Gastroesophageal sphincter (tissue), 3 donors: ENCODE data around the gene SETD1A.

Source experiments
- EP300 ChIP-seq: sonication (generic); formaldehyde crosslinking; IDR thresholded peaks from one replicate; pipeline ENCODE4 v1.6.1; 2017; ENCODE audit warnings: antibody characterized with exemption, mild to moderate bottlenecking
- POLR2A ChIP-seq, 2 donors: fragments of 450-650 bp; IDR thresholded peaks; one replicate each; pipeline ENCODE4 v1.6.1; 2017; ENCODE audit warnings: antibody characterized with exemption in 2 of 2, mild to moderate bottlenecking in 2 of 2, moderate library complexity in 1 of 2
- TF ChIP-seq, protein P1 (sequence below), 4 experiments: fragments of 200-600 bp in 2 of 4; fragments of 450-650 bp in 2 of 4; sonication (generic) in 1 of 4; IDR thresholded peaks; one replicate each; pipeline ENCODE4 v1.5.1; 2017 to 2019; ENCODE audit warnings: antibody characterized with exemption in 4 of 4, mild to moderate bottlenecking in 2 of 4, moderate library complexity in 2 of 4

DNA sequence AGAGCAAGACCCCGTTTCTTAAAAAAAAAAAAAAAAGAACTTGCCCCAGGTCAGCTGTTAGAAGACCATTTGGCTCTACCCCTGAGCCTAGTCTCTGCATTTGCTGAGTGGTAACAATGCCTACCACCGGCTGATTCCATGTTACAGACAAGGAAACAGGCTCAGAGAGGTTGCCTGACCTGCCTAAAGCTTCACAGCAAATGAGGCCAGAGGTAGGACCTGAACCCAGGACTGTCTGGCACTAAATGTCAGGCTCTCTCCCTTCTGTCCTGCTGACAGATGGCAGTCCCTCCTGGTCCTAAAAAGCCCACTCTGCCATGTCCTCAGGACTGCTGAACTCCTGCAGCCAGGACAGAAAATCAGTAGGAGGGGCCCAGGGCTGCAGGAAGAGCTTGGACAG is 47.1 kb downstream of the SETD1A start:
- TF ChIP-seq, protein P1, sequence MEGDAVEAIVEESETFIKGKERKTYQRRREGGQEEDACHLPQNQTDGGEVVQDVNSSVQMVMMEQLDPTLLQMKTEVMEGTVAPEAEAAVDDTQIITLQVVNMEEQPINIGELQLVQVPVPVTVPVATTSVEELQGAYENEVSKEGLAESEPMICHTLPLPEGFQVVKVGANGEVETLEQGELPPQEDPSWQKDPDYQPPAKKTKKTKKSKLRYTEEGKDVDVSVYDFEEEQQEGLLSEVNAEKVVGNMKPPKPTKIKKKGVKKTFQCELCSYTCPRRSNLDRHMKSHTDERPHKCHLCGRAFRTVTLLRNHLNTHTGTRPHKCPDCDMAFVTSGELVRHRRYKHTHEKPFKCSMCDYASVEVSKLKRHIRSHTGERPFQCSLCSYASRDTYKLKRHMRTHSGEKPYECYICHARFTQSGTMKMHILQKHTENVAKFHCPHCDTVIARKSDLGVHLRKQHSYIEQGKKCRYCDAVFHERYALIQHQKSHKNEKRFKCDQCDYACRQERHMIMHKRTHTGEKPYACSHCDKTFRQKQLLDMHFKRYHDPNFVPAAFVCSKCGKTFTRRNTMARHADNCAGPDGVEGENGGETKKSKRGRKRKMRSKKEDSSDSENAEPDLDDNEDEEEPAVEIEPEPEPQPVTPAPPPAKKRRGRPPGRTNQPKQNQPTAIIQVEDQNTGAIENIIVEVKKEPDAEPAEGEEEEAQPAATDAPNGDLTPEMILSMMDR (IDR thresholded peaks at IDR 0.05), result no peak
- TF ChIP-seq POLR2A (IDR thresholded peaks at IDR 0.05), result no peak
- TF ChIP-seq EP300, result no peak
